SU-DHL-6 (cell line): ENCODE data around the gene EYA2.

ENCODE experiments used
- H2AFZ ChIP-seq: fragments of 200-600 bp; sonication (generic); 2 replicates; pipeline ENCODE4 v1.6.1; 2014; ENCODE audit warnings: low read depth, mild to moderate bottlenecking, moderate library complexity, mixed read lengths, antibody characterized with exemption, low read length; ENCODE audit not compliant: severe bottlenecking
- H3F3A ChIP-seq: fragments of 200-600 bp; shearing (Covaris generic); 2 replicates; pipeline ENCODE4 v1.6.0; 2016; ENCODE audit warnings: antibody characterized with exemption, mild to moderate bottlenecking; ENCODE audit not compliant: insufficient read depth
- H3K27ac ChIP-seq: fragments of 200-600 bp; sonication (generic); 2 replicates; pipeline ENCODE4 v1.5.1; 2016; ENCODE audit warnings: low read depth, mild to moderate bottlenecking, low read length, moderate library complexity, mixed read lengths
- H3K27me3 ChIP-seq: fragments of 200-600 bp; sonication (generic), shearing (Covaris generic); 2 replicates; pipeline ENCODE4 v1.6.0; 2014; ENCODE audit warnings: mild to moderate bottlenecking, low read length
- H3K36me3 ChIP-seq: fragments of 200-600 bp; sonication (generic); 2 replicates; pipeline ENCODE4 v1.6.1; 2014; ENCODE audit warnings: mild to moderate bottlenecking, low read length, mixed read lengths
- H3K4me2 ChIP-seq: fragments of 300-600, 200-600 bp; shearing (Covaris generic), sonication (generic); 2 replicates; pipeline ENCODE4 v1.6.0; 2014; ENCODE audit warnings: low read length, low read depth, mild to moderate bottlenecking; ENCODE audit not compliant: poor library complexity, severe bottlenecking
- H3K4me3 ChIP-seq: fragments of 200-600 bp; sonication (generic); 2 replicates; pipeline ENCODE4 v1.5.1; 2014; ENCODE audit warnings: antibody characterized with exemption, low read length, mild to moderate bottlenecking, mixed read lengths; ENCODE audit not compliant: insufficient read depth, poor library complexity, severe bottlenecking
- H3K79me2 ChIP-seq: fragments of 200-600 bp; sonication (generic); 2 replicates; pipeline ENCODE4 v1.6.1; 2014; ENCODE audit warnings: mild to moderate bottlenecking, low read length, moderate library complexity; ENCODE audit not compliant: insufficient read depth
- H3K9ac ChIP-seq: fragments of 200-600 bp; sonication (generic); 2 replicates; pipeline ENCODE4 v1.7.0; 2014; ENCODE audit warnings: mild to moderate bottlenecking, low read length
- H3K9me2 ChIP-seq: fragments of 200-600 bp; sonication (generic); replicated peaks from 2 replicates; pipeline ENCODE4 v1.6.1; 2014; ENCODE audit warnings: low read length; ENCODE audit not compliant: insufficient read depth
- H3K9me3 ChIP-seq: fragments of 200-600 bp; sonication (generic); 2 replicates; pipeline ENCODE4 v1.6.1; 2014; ENCODE audit warnings: low read length, mixed read lengths; ENCODE audit not compliant: insufficient read depth
- H4K20me1 ChIP-seq: fragments of 200-600 bp; sonication (generic); 2 replicates; pipeline ENCODE4 v1.6.1; 2014; ENCODE audit warnings: low read depth, mild to moderate bottlenecking, antibody characterized with exemption, low read length, moderate library complexity, mixed read lengths
- EZH2phosphoT487 ChIP-seq: fragments of 200-600 bp; sonication (generic), shearing (Covaris generic); conservative IDR thresholded peaks from 2 replicates; pipeline ENCODE4 v1.6.1; 2018; ENCODE audit warnings: mild to moderate bottlenecking, antibody characterized with exemption, low read length, moderate library complexity, mixed read lengths
- TF ChIP-seq, protein P1 (sequence below): fragments of 200-600 bp; sonication (generic); IDR thresholded peaks from one replicate; pipeline ENCODE4 v1.5.1; 2017; ENCODE audit warnings: antibody characterized with exemption, mild to moderate bottlenecking, low read length, moderate library complexity; ENCODE audit not compliant: insufficient read depth, poor library complexity, severe bottlenecking

EYA2 gene

DNA sequence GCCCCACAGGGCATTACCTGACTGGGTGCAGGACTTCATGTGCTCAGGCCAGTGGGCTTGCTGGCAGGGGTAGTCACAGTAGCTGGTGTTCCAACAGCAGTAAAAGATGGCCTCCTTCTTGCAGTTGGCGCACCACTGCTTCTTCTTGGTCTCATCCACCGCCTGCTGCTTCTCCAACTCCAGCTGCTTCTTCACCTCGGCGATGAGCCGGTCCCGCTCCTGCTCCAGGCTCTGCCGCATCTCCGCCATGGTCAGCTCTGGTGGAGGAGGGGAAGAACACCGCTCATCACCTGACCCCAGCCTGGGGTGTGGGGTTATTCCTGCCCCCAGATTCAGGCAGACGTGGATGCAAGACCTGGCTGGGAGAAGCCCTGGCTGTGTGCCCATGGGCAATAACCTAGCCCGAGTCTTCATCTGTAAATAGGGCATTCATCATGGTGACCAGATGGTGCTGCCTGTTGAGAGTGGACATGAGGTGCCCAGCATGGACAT, 329.7 kb downstream of the EYA2 start:
- Histone ChIP-seq H3K4me3 (no peak overlapping the region), H3K9ac (no peak overlapping the region), H3K9me3 (no peaks in the 10 kb centered on the region), H3K27me3 (no peaks in the 10 kb centered on the region), H3K4me2 (no peak overlapping the region), H3K79me2 (no peaks in the 10 kb centered on the region), H3K36me3 (peaks cover 28% of the 10 kb centered on the region), H3F3A (peaks cover 4% of the 10 kb centered on the region; the same call in 1 of the 2 replicates), H2AFZ (no peak overlapping the region), H3K9me2 (no peaks in the 10 kb centered on the region), H3K27ac (no peak overlapping the region), H4K20me1 (no peaks in the 10 kb centered on the region)
- TF ChIP-seq, protein P1, sequence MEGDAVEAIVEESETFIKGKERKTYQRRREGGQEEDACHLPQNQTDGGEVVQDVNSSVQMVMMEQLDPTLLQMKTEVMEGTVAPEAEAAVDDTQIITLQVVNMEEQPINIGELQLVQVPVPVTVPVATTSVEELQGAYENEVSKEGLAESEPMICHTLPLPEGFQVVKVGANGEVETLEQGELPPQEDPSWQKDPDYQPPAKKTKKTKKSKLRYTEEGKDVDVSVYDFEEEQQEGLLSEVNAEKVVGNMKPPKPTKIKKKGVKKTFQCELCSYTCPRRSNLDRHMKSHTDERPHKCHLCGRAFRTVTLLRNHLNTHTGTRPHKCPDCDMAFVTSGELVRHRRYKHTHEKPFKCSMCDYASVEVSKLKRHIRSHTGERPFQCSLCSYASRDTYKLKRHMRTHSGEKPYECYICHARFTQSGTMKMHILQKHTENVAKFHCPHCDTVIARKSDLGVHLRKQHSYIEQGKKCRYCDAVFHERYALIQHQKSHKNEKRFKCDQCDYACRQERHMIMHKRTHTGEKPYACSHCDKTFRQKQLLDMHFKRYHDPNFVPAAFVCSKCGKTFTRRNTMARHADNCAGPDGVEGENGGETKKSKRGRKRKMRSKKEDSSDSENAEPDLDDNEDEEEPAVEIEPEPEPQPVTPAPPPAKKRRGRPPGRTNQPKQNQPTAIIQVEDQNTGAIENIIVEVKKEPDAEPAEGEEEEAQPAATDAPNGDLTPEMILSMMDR = no peak
- no peak for TF ChIP-seq EZH2phosphoT487

DNA sequence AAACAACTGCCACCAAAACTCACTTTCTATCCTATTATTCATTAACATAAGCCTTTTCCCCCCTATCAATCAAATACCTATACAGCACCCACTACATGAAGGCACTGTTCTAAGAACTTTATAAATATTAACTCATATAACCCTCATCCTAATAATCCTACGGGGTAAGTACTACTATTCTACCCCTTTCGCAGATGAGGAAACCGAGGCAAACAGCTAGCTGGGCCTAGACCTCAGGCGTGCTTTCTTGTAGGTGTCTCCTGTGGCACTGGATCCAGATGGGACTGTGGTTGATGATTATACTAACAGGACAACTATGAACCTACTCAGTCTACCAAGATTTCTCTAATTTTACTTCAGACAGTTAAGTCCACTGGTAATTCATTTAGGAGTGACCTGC, 330.2 kb downstream of the EYA2 start:
- Histone ChIP-seq H3K36me3 (peaks cover 28% of the 10 kb centered on the region), H3K4me2 (no peak overlapping the region)

DNA sequence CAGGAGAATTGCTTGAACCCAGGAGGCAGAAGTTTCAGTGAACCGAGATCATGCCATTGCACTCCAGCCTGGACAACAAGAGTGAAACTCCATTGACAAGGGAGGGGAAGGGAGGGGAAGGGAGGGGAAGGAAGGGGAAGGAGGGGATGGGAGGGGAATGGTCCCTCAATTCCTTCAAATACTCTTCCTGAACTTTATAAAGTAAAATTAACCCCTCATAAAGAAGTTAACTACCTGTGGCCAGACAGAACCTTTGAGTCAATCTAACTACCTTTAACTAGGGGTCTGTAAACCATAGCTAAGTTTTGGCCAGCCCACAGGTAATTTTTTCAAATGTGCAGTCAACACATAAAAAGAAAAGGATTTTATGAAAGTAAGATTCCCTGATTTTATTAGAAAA, 330.8 kb downstream of the EYA2 start:
- peaks cover 27% of the 10 kb centered on the region; the same call in 1 of the 2 replicates for H3K36me3 ChIP-seq
- no peak overlapping the region for H2AFZ ChIP-seq
- no peak overlapping the region for H3K4me2 ChIP-seq
- no peak overlapping the region for H3K4me3 ChIP-seq
- H3F3A ChIP-seq = peaks cover 3% of the 10 kb centered on the region; the same call in 1 of the 2 replicates
- no peak overlapping the region for H3K27ac ChIP-seq
- no peaks in the 10 kb centered on the region for H3K79me2 ChIP-seq
- no peak overlapping the region for H3K9ac ChIP-seq
- H4K20me1 ChIP-seq = no peaks in the 10 kb centered on the region
- H3K9me2 ChIP-seq = no peaks in the 10 kb centered on the region
- no peak for TF ChIP-seq EZH2phosphoT487
- TF ChIP-seq, protein P1 = no peak
- no peaks in the 10 kb centered on the region for H3K9me3 ChIP-seq
- H3K27me3 ChIP-seq = no peaks in the 10 kb centered on the region

More for the DNA sequence above, 330.2 kb downstream of the EYA2 start:
- Histone ChIP-seq H3K9me2 (no peaks in the 10 kb centered on the region), H3K9ac (no peak overlapping the region), H3F3A (peaks cover 4% of the 10 kb centered on the region; the same call in 1 of the 2 replicates), H3K9me3 (no peaks in the 10 kb centered on the region), H3K27me3 (no peaks in the 10 kb centered on the region), H2AFZ (no peak overlapping the region), H3K27ac (no peak overlapping the region), H4K20me1 (no peaks in the 10 kb centered on the region), H3K79me2 (no peaks in the 10 kb centered on the region), H3K4me3 (no peak overlapping the region)
- no peak for TF ChIP-seq EZH2phosphoT487
- TF ChIP-seq, protein P1 = no peak
